K562 (cell line): ENCODE data around the gene DIPK1B. TPM values are rescaled to one million over a fixed set of nuclear protein-coding genes. Genes with fewer than 3 reads are reported as not detected.
A peak's percentile ranks its signal among the peaks of the same experiment; 100 is the strongest.

Experiments used
- ATAC-seq: fragments of 200-7000 bp; cut with Tn5 transposase; 3 replicates; pipeline ENCODE4 v1.9.1; 2020; ENCODE audit warnings: moderate library complexity
- BruUV-seq: library from RNA; stranded (reverse); fragments of 400-500 nt; replicated peaks from 2 replicates; lab custom pipeline; 2021; lab: Mats Ljungman, UMichigan
- CTCF ChIA-PET: fragments of 300-600 bp; formaldehyde crosslinking; extraction: SDS; loops from one replicate; lab custom pipeline; 2021; ENCODE audit warnings: low intra/inter-chr PET ratio; lab: Yijun Ruan, JAX
- POLR2A ChIA-PET: fragments of 300-600, 350-650 bp; sonication (Branson Sonifier 250); formaldehyde crosslinking; extraction: SDS; loops from one replicate; lab custom pipeline; 2021; ENCODE audit warnings: antibody characterized with exemption, inconsistent platforms; lab: Yijun Ruan, JAX
- DNase-seq, 4 experiments: peaks; one replicate each; pipeline versions ENCODE4 v3.0.0 to v3.0.0-alpha.2; 2011 to 2018; ENCODE audit warnings: low spot score in 3 of 4, mixed read lengths in 3 of 4; ENCODE audit errors: extremely low read depth in 1 of 4
- FAIRE-seq: peaks from 2 replicates; lab custom pipeline; 2011; peaks lifted over from hg19 to GRCh38; lab: Jason Lieb, UNC
- H2AFZ ChIP-seq: 2 replicates; pipeline ENCODE4 v1.6.0; 2011; ENCODE audit warnings: low read depth, low read length, control low read depth, inconsistent platforms
- H3K27ac ChIP-seq: fragments of 200-600 bp; 3 replicates; pipeline ENCODE4 v1.8.0; 2011; ENCODE audit warnings: low read depth, mild to moderate bottlenecking, control low read depth, inconsistent platforms, low read length, moderate library complexity, mixed read lengths; ENCODE audit errors: extremely low read depth
- H3K27me3 ChIP-seq, 2 experiments: fragments of 300-600 bp in 1 of 2; 2 replicates in 1 of 2; 3 replicates in 1 of 2; pipeline versions ENCODE4 v1.6.0 to v1.8.0; 2011; ENCODE audit warnings: inconsistent platforms in 2 of 2, low read length in 2 of 2, mild to moderate bottlenecking in 1 of 2, mixed read lengths in 1 of 2, moderate library complexity in 1 of 2; ENCODE audit not compliant: control insufficient read depth in 2 of 2, insufficient read depth in 2 of 2
- H3K36me3 ChIP-seq: fragments of 300-600 bp; 3 replicates; pipeline ENCODE4 v1.8.0; 2011; ENCODE audit warnings: mild to moderate bottlenecking, low read length, inconsistent platforms; ENCODE audit not compliant: control insufficient read depth, insufficient read depth
- H3K4me1 ChIP-seq, 2 experiments: fragments of 200-600 bp in 1 of 2; replicated peaks in 1 of 2; 2 replicates in 1 of 2; 3 replicates in 1 of 2; pipeline versions ENCODE4 v1.5.1 to v1.8.0; 2011; ENCODE audit warnings: inconsistent platforms in 2 of 2, low read length in 2 of 2, mild to moderate bottlenecking in 1 of 2, mixed read lengths in 1 of 2, moderate library complexity in 1 of 2; ENCODE audit not compliant: control insufficient read depth in 2 of 2, insufficient read depth in 2 of 2
- H3K4me2 ChIP-seq: 2 replicates; pipeline ENCODE4 v1.6.1; 2011; ENCODE audit warnings: low read length, control low read depth, inconsistent platforms, mixed read lengths; ENCODE audit not compliant: insufficient read depth
- H3K4me3 ChIP-seq: fragments of 200-600 bp; sonication (generic), shearing (Covaris generic); 2 replicates; pipeline ENCODE4 v1.5.1; 2016; ENCODE audit warnings: control low read depth, inconsistent platforms
- H3K79me2 ChIP-seq: fragments of 200-600 bp; 3 replicates; pipeline ENCODE4 v1.8.0; 2011; ENCODE audit warnings: low read length, inconsistent platforms; ENCODE audit not compliant: control insufficient read depth, insufficient read depth
- H3K9ac ChIP-seq, 2 experiments: 2 replicates each; pipeline versions ENCODE4 v1.6.0 to v1.6.1; 2011; ENCODE audit warnings: low read depth in 2 of 2, low read length in 2 of 2, control low read depth in 1 of 2, inconsistent platforms in 1 of 2, mild to moderate bottlenecking in 1 of 2, mixed read lengths in 1 of 2; ENCODE audit not compliant: insufficient read depth in 1 of 2
- H3K9me1 ChIP-seq: one replicate; pipeline ENCODE4 v1.6.0; 2011; ENCODE audit warnings: inconsistent platforms, mild to moderate bottlenecking, low read length, moderate library complexity; ENCODE audit not compliant: control insufficient read depth, insufficient read depth
- H3K9me3 ChIP-seq: replicated peaks from 2 replicates; pipeline ENCODE4 v1.5.1; 2011; ENCODE audit warnings: low read depth, low read length, inconsistent platforms; ENCODE audit not compliant: control insufficient read depth, insufficient read depth
- H4K20me1 ChIP-seq: replicated peaks from 2 replicates; pipeline ENCODE4 v1.6.1; 2011; ENCODE audit warnings: low read length, inconsistent platforms, mixed read lengths; ENCODE audit not compliant: control insufficient read depth, insufficient read depth
- IRF2 ChIP-seq: sonication (generic); formaldehyde crosslinking; IDR thresholded peaks from 2 replicates; pipeline ENCODE4 v1.8.1; 2022; ENCODE audit warnings: mild to moderate bottlenecking, missing genetic modification reagents
- POLR2G ChIP-seq: fragments of 200-400 bp; formaldehyde crosslinking; IDR thresholded peaks from 2 replicates; pipeline ENCODE4 v1.6.1; 2017; ENCODE audit warnings: low read depth, mild to moderate bottlenecking, antibody characterized with exemption, low read length, moderate library complexity
- SAP30 ChIP-seq: fragments of 200-600 bp; sonication (generic); IDR thresholded peaks from 2 replicates; pipeline ENCODE4 v1.6.1; 2012; ENCODE audit warnings: borderline replicate concordance, low read depth, mild to moderate bottlenecking, moderate library complexity, low read length, control low read depth, inconsistent platforms; ENCODE audit not compliant: insufficient read depth, poor library complexity, severe bottlenecking
- THAP12 ChIP-seq: fragments of 250-450 bp; sonication (Bioruptor Pico); IDR thresholded peaks from 2 replicates; pipeline ENCODE4 v1.9.0; 2021; ENCODE audit warnings: mild to moderate bottlenecking, inconsistent platforms
- ZNF121 ChIP-seq: sonication (generic); formaldehyde crosslinking; conservative IDR thresholded peaks from 2 replicates; pipeline ENCODE4 v1.8.0; 2022; ENCODE audit warnings: missing genetic modification reagents
- ZNF282 ChIP-seq: sonication (generic); formaldehyde crosslinking; IDR thresholded peaks from 2 replicates; pipeline ENCODE4 v1.8.1; 2023; ENCODE audit warnings: missing genetic modification reagents
- WGBS: fragments of 100-300 bp; shearing (Covaris generic); methylation state at CpG from one replicate; pipeline ENCODE4 v1.1.6; 2016; ENCODE audit warnings: low coverage, mixed read lengths; ENCODE audit not compliant: insufficient coverage; ENCODE audit errors: missing lambda C conversion rate; 5-methylcytosine and 5-hydroxymethylcytosine counted together
- in situ Hi-C: fragments of 300-500 bp; cut with MboI; formaldehyde crosslinking; loops from 4 replicates; pipeline ENCODE4 v1.15.0; 2018; ENCODE audit warnings: inconsistent platforms, mixed read lengths
- intact Hi-C: fragments of 100-400 bp; cut with micrococcal nuclease; formaldehyde crosslinking; loops from 2 replicates; pipeline ENCODE4 v1.14.2; 2022
- polyA plus RNA-seq, 8 experiments: library from polyadenylated mRNA; depleted of rRNA in 4 of 8; stranded (reverse) in 5 of 8; unstranded in 3 of 8; fragments of >200 nt; fragmentation: Nextera tagmentation in 2 of 8; fragmentation: Illumina TruSeq in 1 of 8; extraction: Ambion mirVana in 2 of 8; extraction: Trizol in 1 of 8; gene quantifications; 2 replicates each; pipeline versions ENCODE4 v1.2.1 to v1.2.3, GENCODE V29; 2011 to 2014; ENCODE audit warnings: inconsistent platforms in 1 of 8, missing spikeins in 1 of 8
- total RNA-seq, 7 experiments: library from RNA; depleted of rRNA in 6 of 7; stranded (reverse); fragments of >200 nt in 6 of 7; fragmentation: Illumina TruSeq in 2 of 7; extraction: Trizol in 2 of 7; gene quantifications; 2 replicates each; pipeline versions ENCODE4 v1.2.1 to v1.2.3, GENCODE V29; 2011 to 2021; ENCODE audit warnings: low replicate concordance in 1 of 7

DIPK1B gene
- total and polyA plus RNA-seq, 9 of the 15 experiments (the other 6 are each of a cell fraction or from before 2014, with no cell fraction given) = 0.08 to 22.3 (median 5.9) TPM

GRCh38 chr9:136713550-136713949 lies 1.2 kb downstream of the DIPK1B start (continued):
- TF ChIP-seq SAP30 (no peak), THAP12 (CRISPR knock-in tag) (no peak), ZNF282 (CRISPR knock-in tag) (0 out of 2 replicates have a peak, but pooled peaks have one; percentile 50)

GRCh38 chr9:136714096-136714892 lies 1.9 kb downstream of the DIPK1B start:
- Histone ChIP-seq H3K79me2 (peaks cover 12% of the 10 kb centered on the region), H3K36me3 (peaks cover 4% of the 10 kb centered on the region; the same call in 1 of the 3 replicates), H2AFZ (no peak overlapping the region), H4K20me1 (no peaks in the 10 kb centered on the region), H3K4me3 (no peak overlapping the region), H3K9me3 (no peaks in the 10 kb centered on the region), H3K4me1 (peaks cover 10 to 70% of the 10 kb centered on the region in 2 experiments; a peak in 4 of 5 replicates), H3K27ac (no peak overlapping the region), H3K4me2 (no peak overlapping the region), H3K9me1 (no peaks in the 10 kb centered on the region), H3K27me3 (no peaks in the 10 kb centered on the region), H3K9ac (peak overlapping the region in 1 of 2 experiments; percentile 94; a peak in 2 of 4 replicates)
- intact Hi-C loops = no loop called here
- no TSS peak for BruUV-seq
- in situ Hi-C loops = no loop called here
- no peak for ATAC-seq
- no peak for DNase-seq
- no peak for FAIRE-seq
- TF ChIP-seq IRF2 (CRISPR knock-in tag) (no peak), ZNF121 (CRISPR knock-in tag) (peak; percentile 83), POLR2G (peak; percentile 21; the same call in 1 of the 2 replicates)
- ChIA-PET POLR2A (interaction anchor here (0.7 to 3.2 kb wide), 3 partner anchors 8 to 13 kb away, joined by 3 to 44 read pairs (median 9); no protein-coding TSS in a partner anchor), CTCF (no interaction called here)
- WGBS = 74% methylated on average over 13 of the region's 17 CpGs
